Measurements from ENCODE around the gene AZU1. TPM values are rescaled to one million over a fixed set of nuclear protein-coding genes. Genes with fewer than 3 reads are reported as not detected.

The AZU1 gene
- total and polyA plus RNA-seq, 4 donors, result 0.08 to 20.2 (median 0.99) TPM

GRCh38 chr19:868458-869244 lies 41.0 kb downstream of the AZU1 start:
- Histone ChIP-seq H3K36me3 (ENCODE audit: control insufficient read depth in 4 of 4, insufficient read depth in 3 of 4, low read depth in 1 of 4, low read length in 3 of 4) (peaks cover 0 to 35% (median 10%) of the 10 kb centered on the region in 4 donors), H3K27me3 (ENCODE audit: control insufficient read depth in 4 of 4, insufficient read depth in 4 of 4, low read length in 3 of 4) (no peaks in the 10 kb centered on the region), H3K4me1 (ENCODE audit: control insufficient read depth in 4 of 4, insufficient read depth in 4 of 4, low read length in 3 of 4) (peaks cover 0 to 5% (median 2%) of the 10 kb centered on the region in 4 donors), H3K27ac (ENCODE audit: low read depth in 1 of 2, low read length in 2 of 2) (no peak overlapping the region), H3K9ac (ENCODE audit: low read depth in 1 of 2, low read length in 2 of 2) (no peak overlapping the region), H3K9me3 (ENCODE audit: control insufficient read depth in 4 of 4, low read length in 3 of 4) (no peaks in the 10 kb centered on the region), H3K4me3 (ENCODE audit: low read depth in 1 of 3, low read length in 3 of 3) (no peak overlapping the region)
- TF ChIP-seq RAD21 (IDR thresholded peaks at IDR 0.05), result no peak
- no peak for TF ChIP-seq RXRA (IDR thresholded peaks at IDR 0.05)
- no peak for TF ChIP-seq SP1 (IDR thresholded peaks at IDR 0.05)
- TF ChIP-seq JUND (IDR thresholded peaks at IDR 0.05), result no peak
- no peak for DNase-seq (ENCODE audit: low spot score)
- 96% methylated on average over 34 of the region's 34 CpGs for WGBS

GRCh38 chr19:869245-870177 lies 41.9 kb downstream of the AZU1 start:
- no peak overlapping the region for H3K9ac ChIP-seq (ENCODE audit: low read depth in 1 of 2, low read length in 2 of 2)
- no peak for DNase-seq (ENCODE audit: low spot score)

More at GRCh38 chr19:869245-870177, 41.9 kb downstream of the AZU1 start:
- H3K4me1 ChIP-seq (ENCODE audit: control insufficient read depth in 4 of 4, insufficient read depth in 4 of 4, low read length in 3 of 4), result no peaks in the 10 kb centered on the region
- peaks cover 3 to 40% (median 11%) of the 10 kb centered on the region in 4 donors for H3K36me3 ChIP-seq (ENCODE audit: control insufficient read depth in 4 of 4, insufficient read depth in 3 of 4, low read depth in 1 of 4, low read length in 3 of 4)
- H3K27ac ChIP-seq (ENCODE audit: low read depth in 1 of 2, low read length in 2 of 2), result peak overlapping the region in 1 of 2 donors; percentile 35
- H3K9me3 ChIP-seq (ENCODE audit: control insufficient read depth in 4 of 4, low read length in 3 of 4), result no peaks in the 10 kb centered on the region
- no peaks in the 10 kb centered on the region for H3K27me3 ChIP-seq (ENCODE audit: control insufficient read depth in 4 of 4, insufficient read depth in 4 of 4, low read length in 3 of 4)
- TF ChIP-seq SP1 (IDR thresholded peaks at IDR 0.05) (no peak), GABPA (IDR thresholded peaks at IDR 0.05 in 1 of 2, conservative IDR thresholded peaks at IDR 0.05 in 1 of 2) (no peak), HNF4G (IDR thresholded peaks at IDR 0.05) (no peak), MAX (IDR thresholded peaks at IDR 0.05) (no peak), ZBTB33 (IDR thresholded peaks at IDR 0.05) (no peak), EGR1 (IDR thresholded peaks at IDR 0.05; ENCODE audit: low read depth in 2 of 2) (no peak), YY1 (IDR thresholded peaks at IDR 0.05) (no peak), RAD21 (IDR thresholded peaks at IDR 0.05) (no peak), REST (IDR thresholded peaks at IDR 0.05) (no peak), RXRA (IDR thresholded peaks at IDR 0.05) (no peak)
- no peak overlapping the region for H3K4me3 ChIP-seq (ENCODE audit: low read depth in 1 of 3, low read length in 3 of 3)
- 86% methylated on average over 29 of the region's 29 CpGs for WGBS

Measured in liver (tissue), 9 donors.